Measurements from ENCODE around the gene AADAC.

- TF ChIP-seq, protein P1, sequence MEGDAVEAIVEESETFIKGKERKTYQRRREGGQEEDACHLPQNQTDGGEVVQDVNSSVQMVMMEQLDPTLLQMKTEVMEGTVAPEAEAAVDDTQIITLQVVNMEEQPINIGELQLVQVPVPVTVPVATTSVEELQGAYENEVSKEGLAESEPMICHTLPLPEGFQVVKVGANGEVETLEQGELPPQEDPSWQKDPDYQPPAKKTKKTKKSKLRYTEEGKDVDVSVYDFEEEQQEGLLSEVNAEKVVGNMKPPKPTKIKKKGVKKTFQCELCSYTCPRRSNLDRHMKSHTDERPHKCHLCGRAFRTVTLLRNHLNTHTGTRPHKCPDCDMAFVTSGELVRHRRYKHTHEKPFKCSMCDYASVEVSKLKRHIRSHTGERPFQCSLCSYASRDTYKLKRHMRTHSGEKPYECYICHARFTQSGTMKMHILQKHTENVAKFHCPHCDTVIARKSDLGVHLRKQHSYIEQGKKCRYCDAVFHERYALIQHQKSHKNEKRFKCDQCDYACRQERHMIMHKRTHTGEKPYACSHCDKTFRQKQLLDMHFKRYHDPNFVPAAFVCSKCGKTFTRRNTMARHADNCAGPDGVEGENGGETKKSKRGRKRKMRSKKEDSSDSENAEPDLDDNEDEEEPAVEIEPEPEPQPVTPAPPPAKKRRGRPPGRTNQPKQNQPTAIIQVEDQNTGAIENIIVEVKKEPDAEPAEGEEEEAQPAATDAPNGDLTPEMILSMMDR (conservative IDR thresholded peaks at IDR 0.05; ENCODE audit: low read depth, low read length), result no peak
- TF ChIP-seq EZH2 (IDR thresholded peaks at IDR 0.05; ENCODE audit: borderline replicate concordance, low read depth, low read length, poor library complexity, severe bottlenecking), result no peak
Measured at GRCh38 chr3:151794080-151794479, 19.8 kb upstream of the AADAC start.
